ENCODE results near the gene TUBA1C.
"Not testable (repeated sequence)": the region's sequence is repeated elsewhere in the genome, so short reads cannot be mapped to it uniquely, and the experiment has no call there.

TUBA1C gene

GRCh38 chr12:49255857-49256637, 8.8 kb upstream of the TUBA1C start:
- no peak for DNase-seq (ENCODE audit: low spot score)

- not testable (repeated sequence) for DNase-seq (ENCODE audit: low spot score)
Observed at GRCh38 chr12:49257508-49258184, 7.2 kb upstream of the TUBA1C start.

- no peak for DNase-seq (ENCODE audit: low spot score)
Observed at GRCh38 chr12:49259452-49259851, 5.4 kb upstream of the TUBA1C start.

- DNase-seq (ENCODE audit: low spot score): no peak
Observed at GRCh38 chr12:49260166-49260565, 4.7 kb upstream of the TUBA1C start.

- no peak for DNase-seq (ENCODE audit: low spot score)
Observed at GRCh38 chr12:49260571-49261363, 4.1 kb upstream of the TUBA1C start.

GRCh38 chr12:49261721-49262120, 3.2 kb upstream of the TUBA1C start:
- no peak for DNase-seq (ENCODE audit: low spot score)

GRCh38 chr12:49263400-49263763, 1.5 kb upstream of the TUBA1C start:
- no peak for DNase-seq (ENCODE audit: low spot score)

- DNase-seq (ENCODE audit: low spot score): no peak
Observed at GRCh38 chr12:49264466-49264872, 413 bp upstream of the TUBA1C start.

- not testable (repeated sequence) for DNase-seq (ENCODE audit: low spot score)
Observed at GRCh38 chr12:49269191-49269590, 4.3 kb downstream of the TUBA1C start.

GRCh38 chr12:49272790-49273725, 8.2 kb downstream of the TUBA1C start:
- no peak for DNase-seq (ENCODE audit: low spot score)

GRCh38 chr12:49273726-49274395, 9.0 kb downstream of the TUBA1C start:
- no peak for DNase-seq (ENCODE audit: low spot score)

GRCh38 chr12:49274396-49275069, 9.7 kb downstream of the TUBA1C start:
- DNase-seq (ENCODE audit: low spot score): no peak

GRCh38 chr12:49276304-49277290, 11.7 kb downstream of the TUBA1C start:
- no peak for DNase-seq (ENCODE audit: low spot score)

GRCh38 chr12:49277466-49277865, 12.6 kb downstream of the TUBA1C start:
- DNase-seq (ENCODE audit: low spot score): no peak

- no peak for DNase-seq (ENCODE audit: low spot score)
Observed at GRCh38 chr12:49279706-49280159, 14.9 kb downstream of the TUBA1C start.

- not testable (repeated sequence) for DNase-seq (ENCODE audit: low spot score)
Observed at GRCh38 chr12:49280545-49280944, 15.7 kb downstream of the TUBA1C start.

GRCh38 chr12:49282302-49282701, 17.4 kb downstream of the TUBA1C start:
- DNase-seq (ENCODE audit: low spot score): no peak

GRCh38 chr12:49282740-49283375, 18.0 kb downstream of the TUBA1C start:
- DNase-seq (ENCODE audit: low spot score): not testable (repeated sequence)

Measured in ecto neural progenitor cell (in vitro differentiated cells).